Astrocyte of the cerebellum (primary cell): ENCODE measurements around the gene RTN4R.

Experiments
- DNase-seq: peaks from one replicate; pipeline ENCODE4 v3.0.0-alpha.2; 2011; ENCODE audit warnings: low read depth
- H3K4me3 ChIP-seq: 2 replicates; pipeline ENCODE4 v1.5.1; 2011; ENCODE audit warnings: mild to moderate bottlenecking, low read depth, low read length, moderate library complexity
- in situ Hi-C: cut with HindIII; loops from 2 replicates; pipeline ENCODE4 v1.10.0; 2017; ENCODE audit warnings: low sequenced_read_pairs
- TF ChIP-seq, protein P1 (sequence below): IDR thresholded peaks from 2 replicates; pipeline ENCODE4 v1.5.1; 2012; ENCODE audit warnings: low read length, low read depth, moderate library complexity, mild to moderate bottlenecking; ENCODE audit errors: missing control alignments

The RTN4R gene

DNA sequence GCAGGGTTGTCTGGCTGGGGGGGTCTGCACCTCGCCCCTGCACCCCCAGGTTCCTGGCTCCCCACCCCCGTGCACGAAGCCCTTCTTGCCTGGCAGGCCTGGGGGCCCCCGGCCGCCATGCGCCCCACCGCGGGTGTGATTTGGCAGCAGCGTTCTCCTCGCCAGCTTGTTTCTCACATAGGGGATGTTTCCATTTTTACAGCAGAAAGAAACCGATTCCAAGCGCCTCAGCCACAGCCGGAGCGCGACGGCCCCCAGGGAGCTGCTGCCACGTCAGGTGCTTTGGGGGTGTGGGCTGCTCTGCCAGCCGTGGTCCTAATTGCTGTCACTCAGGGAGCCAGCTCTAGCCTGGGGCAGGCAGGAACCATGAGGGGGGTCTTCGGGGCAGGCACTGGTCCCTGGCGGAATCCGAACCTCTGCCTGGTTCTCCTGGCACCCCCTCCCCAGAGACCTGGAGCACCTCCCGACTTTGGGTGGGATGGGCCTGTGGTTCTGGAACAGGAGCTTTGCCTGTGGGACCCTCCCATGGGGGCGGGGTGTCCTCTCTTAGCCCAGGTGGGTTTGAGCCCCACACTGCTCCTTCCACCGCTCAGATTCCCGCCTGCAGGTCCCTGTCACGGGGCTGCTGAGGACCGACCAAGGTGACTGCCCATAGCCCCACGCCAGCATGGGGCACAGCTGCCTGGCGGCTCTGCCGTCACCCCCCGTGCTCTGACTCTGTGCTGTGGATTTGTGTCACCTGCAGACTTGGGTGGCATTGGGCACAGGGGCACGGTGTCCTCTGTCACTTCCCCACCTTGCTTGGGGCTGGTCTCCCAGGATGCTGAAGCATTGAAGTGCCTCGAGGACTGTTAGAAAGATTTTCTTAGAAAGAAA is 54.0 kb downstream of the RTN4R start:
- TF ChIP-seq, protein P1, sequence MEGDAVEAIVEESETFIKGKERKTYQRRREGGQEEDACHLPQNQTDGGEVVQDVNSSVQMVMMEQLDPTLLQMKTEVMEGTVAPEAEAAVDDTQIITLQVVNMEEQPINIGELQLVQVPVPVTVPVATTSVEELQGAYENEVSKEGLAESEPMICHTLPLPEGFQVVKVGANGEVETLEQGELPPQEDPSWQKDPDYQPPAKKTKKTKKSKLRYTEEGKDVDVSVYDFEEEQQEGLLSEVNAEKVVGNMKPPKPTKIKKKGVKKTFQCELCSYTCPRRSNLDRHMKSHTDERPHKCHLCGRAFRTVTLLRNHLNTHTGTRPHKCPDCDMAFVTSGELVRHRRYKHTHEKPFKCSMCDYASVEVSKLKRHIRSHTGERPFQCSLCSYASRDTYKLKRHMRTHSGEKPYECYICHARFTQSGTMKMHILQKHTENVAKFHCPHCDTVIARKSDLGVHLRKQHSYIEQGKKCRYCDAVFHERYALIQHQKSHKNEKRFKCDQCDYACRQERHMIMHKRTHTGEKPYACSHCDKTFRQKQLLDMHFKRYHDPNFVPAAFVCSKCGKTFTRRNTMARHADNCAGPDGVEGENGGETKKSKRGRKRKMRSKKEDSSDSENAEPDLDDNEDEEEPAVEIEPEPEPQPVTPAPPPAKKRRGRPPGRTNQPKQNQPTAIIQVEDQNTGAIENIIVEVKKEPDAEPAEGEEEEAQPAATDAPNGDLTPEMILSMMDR: no peak
- DNase-seq: no peak
- in situ Hi-C loops: no loop called here
- H3K4me3 ChIP-seq: no peak overlapping the region

- TF ChIP-seq, protein P1: no peak
- DNase-seq: no peak
- no peak overlapping the region for H3K4me3 ChIP-seq
- in situ Hi-C loops: no loop called here
Observed at GRCh38 chr22:20212754-20213699, 55.1 kb downstream of the RTN4R start.

GRCh38 chr22:20211997-20212753 is 55.9 kb downstream of the RTN4R start:
- no peak overlapping the region for H3K4me3 ChIP-seq
- DNase-seq: no peak
- TF ChIP-seq, protein P1: no peak
- in situ Hi-C loops: no loop called here

GRCh38 chr22:20211409-20211996 is 56.6 kb downstream of the RTN4R start:
- in situ Hi-C loops: no loop called here
- no peak overlapping the region for H3K4me3 ChIP-seq
- TF ChIP-seq, protein P1: no peak

DNA sequence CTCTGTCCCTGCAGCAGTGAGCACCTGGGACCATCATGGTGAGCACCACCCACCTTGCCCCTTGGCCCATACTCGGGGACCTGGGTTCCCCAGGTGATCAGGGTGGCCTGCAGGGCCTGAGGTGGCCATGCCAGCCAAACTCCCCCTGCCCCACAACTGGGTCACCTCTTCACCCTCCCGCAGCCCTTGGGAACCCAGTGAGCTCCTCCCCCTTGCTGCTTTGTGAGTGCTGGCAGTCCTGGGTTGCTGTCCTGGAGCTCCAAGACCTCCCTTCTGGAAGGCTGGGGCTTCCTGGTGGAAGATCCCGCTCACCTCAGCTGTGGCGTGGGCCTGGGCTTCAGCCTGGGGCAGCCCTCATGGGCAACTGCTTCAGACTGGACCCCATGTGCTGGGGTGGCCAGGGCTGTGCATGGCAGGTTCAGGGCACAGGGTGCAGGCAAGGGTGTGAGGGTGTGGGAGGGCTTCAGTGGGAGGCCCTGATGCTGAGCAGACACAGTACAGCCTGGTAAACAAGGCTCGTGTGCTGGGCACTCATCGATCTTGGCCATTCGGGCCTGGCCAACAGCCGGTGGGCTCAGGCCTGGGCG is 57.6 kb downstream of the RTN4R start:
- H3K4me3 ChIP-seq: no peak overlapping the region
- TF ChIP-seq, protein P1: no peak
- DNase-seq: no peak
- in situ Hi-C loops: no loop called here

More at GRCh38 chr22:20211409-20211996, 56.6 kb downstream of the RTN4R start:
- no peak for DNase-seq
